HCT116 (cell line): ENCODE results near the gene LRRC52. TPM values are rescaled to one million over a fixed set of nuclear protein-coding genes. Genes with fewer than 3 reads are reported as not detected.

Experiments
- ATAC-seq: fragments of 200-7000 bp; cut with Tn5 transposase; 2 replicates; pipeline ENCODE4 v1.9.1; 2020; ENCODE audit warnings: mild to moderate bottlenecking, moderate library complexity
- BruUV-seq: library from RNA; stranded (reverse); fragments of 400-500 nt; replicated peaks from 2 replicates; lab custom pipeline; 2021; lab: Mats Ljungman, UMichigan
- CTCF ChIA-PET: fragments of 300-600 bp; sonication (Branson Sonifier 250); formaldehyde crosslinking; loops from one replicate; lab custom pipeline; 2021; ENCODE audit warnings: antibody characterized with exemption; lab: Charles Lee
- POLR2A ChIA-PET: fragments of 300-600, 350-600 bp; sonication (Branson Sonifier 250); formaldehyde crosslinking; loops from one replicate; lab custom pipeline; 2021; ENCODE audit warnings: antibody characterized with exemption; lab: Charles Lee
- RAD21 ChIA-PET, 2 experiments: fragments of 300-600 bp; sonication (Branson Sonifier 250); formaldehyde crosslinking; loops; one replicate each; lab custom pipeline; 2023; ENCODE audit warnings: low total read pairs in 2 of 2; ENCODE audit not compliant: uncharacterized antibody in 2 of 2, unreplicated experiment in 2 of 2, low non-redundant PET in 1 of 2; lab: Charles Lee
- DNase-seq: peaks from one replicate; pipeline ENCODE4 v3.0.0-alpha.2; 2010; ENCODE audit warnings: low read depth, low spot score
- H2AFZ ChIP-seq: fragments of 200-600 bp; shearing (Covaris generic), sonication (generic); 2 replicates; pipeline ENCODE4 v1.6.1; 2017; ENCODE audit warnings: low read depth, mixed run types, mixed read lengths, antibody characterized with exemption, low read length; ENCODE audit not compliant: poor library complexity, severe bottlenecking
- H3K27ac ChIP-seq: 2 replicates; pipeline ENCODE4 v1.5.1; 2012; ENCODE audit warnings: low read depth, low read length
- H3K27me3 ChIP-seq: fragments of 200-600 bp; sonication (generic); 2 replicates; pipeline ENCODE4 v1.6.1; 2016; ENCODE audit warnings: mixed run types, low read length, mixed read lengths; ENCODE audit not compliant: insufficient read depth
- H3K36me3 ChIP-seq, 2 experiments: fragments of 200-500 bp in 1 of 2; fragments of 200-600 bp in 1 of 2; sonication (Bioruptor generic) in 1 of 2; sonication (generic) in 1 of 2; 2 replicates each; pipeline versions ENCODE4 v1.5.1 to v1.6.1; 2014 to 2016; ENCODE audit warnings: low read length in 2 of 2, inconsistent platforms in 1 of 2, mixed read lengths in 1 of 2, mixed run types in 1 of 2; ENCODE audit not compliant: insufficient read depth in 2 of 2, control insufficient read depth in 1 of 2
- H3K4me1 ChIP-seq, 2 experiments: fragments of 200-600 bp in 1 of 2; sonication (generic) in 1 of 2; 2 replicates each; pipeline versions ENCODE4 v1.5.1 to v1.6.1; 2012 to 2017; ENCODE audit warnings: low read length in 2 of 2, inconsistent platforms in 1 of 2, mild to moderate bottlenecking in 1 of 2, mixed read lengths in 1 of 2, mixed run types in 1 of 2, moderate library complexity in 1 of 2; ENCODE audit not compliant: insufficient read depth in 2 of 2, control insufficient read depth in 1 of 2
- H3K4me2 ChIP-seq: fragments of 200-600 bp; sonication (generic); 2 replicates; pipeline ENCODE4 v1.6.1; 2017; ENCODE audit warnings: mixed run types, low read length, mixed read lengths
- H3K4me3 ChIP-seq, 2 experiments: fragments of 200-600 bp in 1 of 2; sonication (generic) in 1 of 2; replicated peaks in 1 of 2; 2 replicates each; pipeline ENCODE4 v1.5.1; 2011 to 2016; ENCODE audit warnings: low read length in 2 of 2, control low read depth in 1 of 2, low read depth in 1 of 2, mild to moderate bottlenecking in 1 of 2, mixed read lengths in 1 of 2, mixed run types in 1 of 2
- H3K79me2 ChIP-seq: fragments of 200-600 bp; sonication (generic); 2 replicates; pipeline ENCODE4 v1.6.1; 2017; ENCODE audit warnings: mild to moderate bottlenecking, mixed run types, low read length, moderate library complexity, mixed read lengths; ENCODE audit not compliant: insufficient read depth
- H3K9ac ChIP-seq: fragments of 200-600 bp; sonication (generic); 2 replicates; pipeline ENCODE4 v1.6.1; 2016; ENCODE audit warnings: low read length, mixed read lengths
- H3K9me2 ChIP-seq: fragments of 200-600 bp; sonication (generic), shearing (Covaris generic); 2 replicates; pipeline ENCODE4 v1.6.1; 2017; ENCODE audit warnings: mixed run types, mild to moderate bottlenecking, moderate library complexity; ENCODE audit not compliant: insufficient read depth
- H3K9me3 ChIP-seq, 2 experiments: fragments of 200-500 bp in 1 of 2; fragments of 200-600 bp in 1 of 2; sonication (Bioruptor generic) in 1 of 2; sonication (generic) in 1 of 2; 2 replicates each; pipeline ENCODE4 v1.6.1; 2014 to 2017; ENCODE audit warnings: low read length in 2 of 2, mixed read lengths in 2 of 2, inconsistent platforms in 1 of 2, low read depth in 1 of 2, mild to moderate bottlenecking in 1 of 2, mixed run types in 1 of 2, moderate library complexity in 1 of 2; ENCODE audit not compliant: control insufficient read depth in 1 of 2, insufficient read depth in 1 of 2
- H4K20me1 ChIP-seq: fragments of 200-600 bp; sonication (generic), shearing (Covaris generic); 2 replicates; pipeline ENCODE4 v1.6.1; 2017; ENCODE audit warnings: mixed run types, mild to moderate bottlenecking, moderate library complexity; ENCODE audit not compliant: insufficient read depth
- CBX3 ChIP-seq: IDR thresholded peaks from 2 replicates; pipeline ENCODE4 v1.6.1; 2012; ENCODE audit warnings: low read depth
- CTCF ChIP-seq, 3 experiments: fragments of 200-600 bp in 1 of 3; sonication (generic) in 1 of 3; IDR thresholded peaks in 2 of 3; conservative IDR thresholded peaks in 1 of 3; 2 replicates each; pipeline ENCODE4 v1.5.1; 2012 to 2017; ENCODE audit warnings: low read depth in 2 of 3, low read length in 2 of 3, antibody characterized with exemption in 1 of 3, borderline replicate concordance in 1 of 3, control low read depth in 1 of 3, mild to moderate bottlenecking in 1 of 3, mixed read lengths in 1 of 3, mixed run types in 1 of 3, moderate library complexity in 1 of 3; ENCODE audit not compliant: insufficient read depth in 1 of 3
- REST ChIP-seq: IDR thresholded peaks from 2 replicates; pipeline ENCODE4 v1.6.1; 2012; ENCODE audit warnings: low read depth
- SP1 ChIP-seq: IDR thresholded peaks from 2 replicates; pipeline ENCODE4 v1.6.1; 2012; ENCODE audit warnings: low read depth
- SRF ChIP-seq: IDR thresholded peaks from 2 replicates; pipeline ENCODE4 v1.6.1; 2012; ENCODE audit warnings: low read depth
- intact Hi-C: fragments of 100-400 bp; cut with micrococcal nuclease; formaldehyde crosslinking; loops from 2 replicates; pipeline ENCODE4 v1.10.0; 2022
- total RNA-seq: library from RNA; stranded (reverse); gene quantifications from one replicate; pipeline ENCODE4 v1.2.1, GENCODE V29; 2021; ENCODE audit not compliant: unreplicated experiment

The LRRC52 gene
- total RNA-seq, 1 experiment from 2014 or later: not detected

- ChIA-PET CTCF (no interaction called here), POLR2A (no interaction called here)
Observed at GRCh38 chr1:165603810-165604209, 60.0 kb downstream of the LRRC52 start.

More at GRCh38 chr1:165603810-165604209, 60.0 kb downstream of the LRRC52 start:
- H3K9ac ChIP-seq: no peak overlapping the region
- BruUV-seq: no TSS peak
- TF ChIP-seq REST (no peak), CTCF (IDR thresholded peaks at IDR 0.05 in 2 of 3, conservative IDR thresholded peaks at IDR 0.05 in 1 of 3; ENCODE audit: borderline replicate concordance in 1 of 3, insufficient read depth in 1 of 3, low read depth in 2 of 3, low read length in 2 of 3) (no peak), CBX3 (no peak), SRF (no peak), SP1 (no peak)
- TF ChIP-seq, all 23 proteins: peak for 0
- ATAC-seq (no peak), DNase-seq (no peak)
- no peaks in the 10 kb centered on the region for H3K9me3 ChIP-seq
- RAD21 ChIA-PET: no interaction called here
- H3K27me3 ChIP-seq: no peaks in the 10 kb centered on the region
- no peak overlapping the region for H3K4me3 ChIP-seq
- intact Hi-C loops: loop anchor here (5.0 kb wide), 2 partner anchors 93 to 163 kb away; partner anchors contain the start of genes ALDH9A1 and TMCO1
- peaks cover 2 to 7% of the 10 kb centered on the region in 2 experiments; a peak in 3 of 4 replicates for H3K4me1 ChIP-seq
- no peak overlapping the region for H3K4me2 ChIP-seq
- H3K36me3 ChIP-seq: no peaks in the 10 kb centered on the region
- H4K20me1 ChIP-seq: no peaks in the 10 kb centered on the region
- no peaks in the 10 kb centered on the region for H3K79me2 ChIP-seq
- no peak overlapping the region for H2AFZ ChIP-seq
- no peaks in the 10 kb centered on the region for H3K9me2 ChIP-seq
- no peak overlapping the region for H3K27ac ChIP-seq
